ENCODE data around the gene RIC8A.

- TF ChIP-seq CTCF (conservative IDR thresholded peaks at IDR 0.05; ENCODE audit: low read length) (no peak), EZH2phosphoT487 (IDR thresholded peaks at IDR 0.05; ENCODE audit: borderline replicate concordance, low read depth, low read length) (no peak)
Measured at GRCh38 chr11:235180-235579, 27.7 kb downstream of the RIC8A start.

All from OCI-LY7 (cell line).